OCI-LY1 (cell line): Measurements from ENCODE around the gene BTBD9.

Experiments used
- H2AFZ ChIP-seq: fragments of 200-600 bp; sonication (generic), shearing (Covaris generic); 2 replicates; pipeline ENCODE4 v1.6.0; 2014; ENCODE audit warnings: antibody characterized with exemption, mild to moderate bottlenecking, low read length
- H3F3A ChIP-seq: fragments of 200-600 bp; sonication (generic), shearing (Covaris generic); 2 replicates; pipeline ENCODE4 v1.6.0; 2014; ENCODE audit warnings: mild to moderate bottlenecking, antibody characterized with exemption, low read length, moderate library complexity; ENCODE audit not compliant: insufficient read depth
- H3K27ac ChIP-seq: fragments of 200-600 bp; sonication (generic); 2 replicates; pipeline ENCODE4 v1.5.1; 2014; ENCODE audit warnings: low read length, mixed run types, mild to moderate bottlenecking, low read depth; ENCODE audit not compliant: poor library complexity, severe bottlenecking
- H3K27me3 ChIP-seq: fragments of 200-600 bp; sonication (generic); 2 replicates; pipeline ENCODE4 v1.6.0; 2014; ENCODE audit warnings: antibody characterized with exemption, mild to moderate bottlenecking, low read length, moderate library complexity; ENCODE audit not compliant: insufficient read depth
- H3K36me3 ChIP-seq: fragments of 200-600 bp; sonication (generic); 2 replicates; pipeline ENCODE4 v1.6.1; 2014; ENCODE audit warnings: mild to moderate bottlenecking, antibody characterized with exemption, low read length, moderate library complexity, mixed read lengths; ENCODE audit not compliant: insufficient read depth
- H3K4me1 ChIP-seq: fragments of 200-600 bp; sonication (generic); 2 replicates; pipeline ENCODE4 v1.5.1; 2014; ENCODE audit warnings: mild to moderate bottlenecking, low read length, moderate library complexity; ENCODE audit not compliant: insufficient read depth, severe bottlenecking
- H3K4me2 ChIP-seq: fragments of 200-600 bp; sonication (generic), shearing (Covaris generic); 2 replicates; pipeline ENCODE4 v1.6.1; 2014; ENCODE audit warnings: low read length
- H3K4me3 ChIP-seq: fragments of 200-600 bp; sonication (generic); 2 replicates; pipeline ENCODE4 v1.5.1; 2014; ENCODE audit warnings: low read length, low read depth, mild to moderate bottlenecking, mixed read lengths; ENCODE audit not compliant: poor library complexity, severe bottlenecking
- H3K79me2 ChIP-seq: fragments of 200-600 bp; shearing (Covaris generic); 2 replicates; pipeline ENCODE4 v1.6.1; 2016; ENCODE audit warnings: mixed run types, low read length, mixed read lengths; ENCODE audit not compliant: insufficient read depth
- H3K9ac ChIP-seq: fragments of 200-600 bp; sonication (generic), shearing (Covaris generic); 2 replicates; pipeline ENCODE4 v1.6.1; 2014; ENCODE audit warnings: mild to moderate bottlenecking, low read length, mixed read lengths
- H3K9me2 ChIP-seq: fragments of 200-600 bp; sonication (generic), shearing (Covaris generic); 2 replicates; pipeline ENCODE4 v1.6.1; 2014; ENCODE audit warnings: low read depth, mild to moderate bottlenecking, low read length, mixed read lengths
- H3K9me3 ChIP-seq: fragments of 200-600 bp; shearing (Covaris generic); 2 replicates; pipeline ENCODE4 v1.6.1; 2014; ENCODE audit warnings: low read length, mixed read lengths
- H4K20me1 ChIP-seq: fragments of 200-600 bp; sonication (generic), shearing (Covaris generic); 2 replicates; pipeline ENCODE4 v1.6.0; 2016; ENCODE audit warnings: mild to moderate bottlenecking, low read length; ENCODE audit not compliant: insufficient read depth
- CTCF ChIP-seq: fragments of 200-600 bp; sonication (generic), shearing (Covaris generic); IDR thresholded peaks from 2 replicates; pipeline ENCODE4 v1.5.1; 2017; ENCODE audit warnings: mild to moderate bottlenecking, antibody characterized with exemption, low read length, moderate library complexity, mixed read lengths
- EZH2 ChIP-seq: fragments of 200-600 bp; sonication (generic), shearing (Covaris generic); IDR thresholded peaks from 2 replicates; pipeline ENCODE4 v1.8.0; 2017; ENCODE audit warnings: borderline replicate concordance, mixed run types, mild to moderate bottlenecking, antibody characterized with exemption, low read length, moderate library complexity, mixed read lengths

The BTBD9 gene

GRCh38 chr6:38407192-38407591, 232.5 kb downstream of the BTBD9 start:
- no peak overlapping the region for H3K27ac ChIP-seq
- no peaks in the 10 kb centered on the region for H4K20me1 ChIP-seq
- no peaks in the 10 kb centered on the region for H3K27me3 ChIP-seq
- H3K9ac ChIP-seq: no peak overlapping the region
- no peaks in the 10 kb centered on the region for H3F3A ChIP-seq
- no peak overlapping the region for H3K4me2 ChIP-seq
- no peaks in the 10 kb centered on the region for H3K9me2 ChIP-seq
- no peak for TF ChIP-seq CTCF
- TF ChIP-seq EZH2: no peak
- no peak overlapping the region for H3K4me3 ChIP-seq
- no peaks in the 10 kb centered on the region for H3K4me1 ChIP-seq
- no peaks in the 10 kb centered on the region for H3K9me3 ChIP-seq
- no peak overlapping the region for H2AFZ ChIP-seq
- no peaks in the 10 kb centered on the region for H3K79me2 ChIP-seq
- no peaks in the 10 kb centered on the region for H3K36me3 ChIP-seq

- H3K27me3 ChIP-seq: no peaks in the 10 kb centered on the region
Observed at GRCh38 chr6:38406096-38406495, 233.6 kb downstream of the BTBD9 start.

GRCh38 chr6:38404900-38405556, 234.7 kb downstream of the BTBD9 start:
- no peak for TF ChIP-seq CTCF
- no peak for TF ChIP-seq EZH2
- H3K4me3 ChIP-seq: no peak overlapping the region
- H3K27ac ChIP-seq: no peak overlapping the region
- no peaks in the 10 kb centered on the region for H4K20me1 ChIP-seq
- H3F3A ChIP-seq: no peaks in the 10 kb centered on the region
- no peaks in the 10 kb centered on the region for H3K4me1 ChIP-seq
- H3K9me3 ChIP-seq: no peaks in the 10 kb centered on the region
- no peaks in the 10 kb centered on the region for H3K27me3 ChIP-seq
- H2AFZ ChIP-seq: no peak overlapping the region
- no peak overlapping the region for H3K4me2 ChIP-seq
- no peak overlapping the region for H3K9ac ChIP-seq
- no peaks in the 10 kb centered on the region for H3K79me2 ChIP-seq
- no peaks in the 10 kb centered on the region for H3K36me3 ChIP-seq
- H3K9me2 ChIP-seq: no peaks in the 10 kb centered on the region

More at GRCh38 chr6:38406096-38406495, 233.6 kb downstream of the BTBD9 start:
- Histone ChIP-seq H3K9me2 (no peaks in the 10 kb centered on the region), H3K79me2 (no peaks in the 10 kb centered on the region), H3K4me1 (no peaks in the 10 kb centered on the region), H4K20me1 (no peaks in the 10 kb centered on the region), H2AFZ (no peak overlapping the region), H3F3A (no peaks in the 10 kb centered on the region), H3K4me3 (no peak overlapping the region), H3K9ac (no peak overlapping the region), H3K27ac (no peak overlapping the region), H3K9me3 (no peaks in the 10 kb centered on the region), H3K36me3 (no peaks in the 10 kb centered on the region), H3K4me2 (no peak overlapping the region)
- no peak for TF ChIP-seq CTCF
